IMR-90 (cell line): Measurements from ENCODE around the gene KIAA0408. TPM values are rescaled to one million over a fixed set of nuclear protein-coding genes. Genes with fewer than 3 reads are reported as not detected.

ENCODE experiments used
- ATAC-seq: fragments of 200-7000 bp; cut with Tn5 transposase; 2 replicates; pipeline ENCODE4 v1.9.1; 2020; ENCODE audit warnings: low read depth, mild to moderate bottlenecking, moderate library complexity
- BruUV-seq: library from RNA; stranded (reverse); fragments of 400-500 nt; replicated peaks from 2 replicates; lab custom pipeline; 2021; lab: Mats Ljungman, UMichigan
- CTCF ChIA-PET: fragments of 300-600 bp; formaldehyde crosslinking; extraction: SDS; loops from one replicate; lab custom pipeline; 2021; ENCODE audit warnings: antibody characterized with exemption; lab: Yijun Ruan, JAX
- POLR2A ChIA-PET: fragments of 300-600 bp; sonication (Branson Sonifier 250); formaldehyde crosslinking; loops from one replicate; lab custom pipeline; 2022; ENCODE audit warnings: antibody characterized with exemption; ENCODE audit not compliant: unreplicated experiment; lab: Charles Lee
- DNase-seq: peaks from one replicate; pipeline ENCODE4 v3.0.0; 2013
- H2AFZ ChIP-seq: replicated peaks from 2 replicates; pipeline ENCODE3; 2013; ENCODE audit warnings: low read length, mild to moderate bottlenecking; ENCODE audit not compliant: poor library complexity
- H2AK5ac ChIP-seq: 2 replicates; pipeline ENCODE4 v1.6.1; 2013; ENCODE audit warnings: low read depth, low read length, inconsistent platforms
- H2AK9ac ChIP-seq: replicated peaks from 2 replicates; pipeline ENCODE3; 2013; ENCODE audit warnings: mild to moderate bottlenecking, low read depth, low read length, moderate library complexity; ENCODE audit not compliant: poor library complexity
- H2BK120ac ChIP-seq: 2 replicates; pipeline ENCODE4 v1.6.1; 2013; ENCODE audit warnings: low read depth, low read length, inconsistent platforms
- H2BK15ac ChIP-seq: 3 replicates; pipeline ENCODE4 v1.6.1; 2013; ENCODE audit warnings: low read depth, low read length, inconsistent platforms
- H2BK20ac ChIP-seq: 2 replicates; pipeline ENCODE4 v1.6.1; 2013; ENCODE audit warnings: low read depth, mild to moderate bottlenecking, inconsistent platforms, low read length, moderate library complexity
- H2BK5ac ChIP-seq: 2 replicates; pipeline ENCODE4 v1.6.1; 2013; ENCODE audit warnings: mild to moderate bottlenecking, low read depth, low read length, inconsistent platforms; ENCODE audit not compliant: poor library complexity, severe bottlenecking
- H3K14ac ChIP-seq: replicated peaks from 2 replicates; pipeline ENCODE4 v1.6.1; 2013; ENCODE audit warnings: low read depth, low read length, inconsistent platforms
- H3K18ac ChIP-seq: 2 replicates; pipeline ENCODE4 v1.6.1; 2013; ENCODE audit warnings: low read depth, low read length, control low read depth
- H3K23ac ChIP-seq: 2 replicates; pipeline ENCODE4 v1.6.1; 2013; ENCODE audit warnings: low read depth, low read length, inconsistent platforms
- H3K27ac ChIP-seq: 2 replicates; pipeline ENCODE4 v1.5.1; 2013; ENCODE audit warnings: mild to moderate bottlenecking, control low read depth, low read length; ENCODE audit not compliant: insufficient read depth
- H3K27me3 ChIP-seq: 2 replicates; pipeline ENCODE4 v1.6.1; 2013; ENCODE audit warnings: low read length; ENCODE audit not compliant: control insufficient read depth, insufficient read depth
- H3K36me3 ChIP-seq: 2 replicates; pipeline ENCODE4 v1.6.1; 2013; ENCODE audit warnings: low read length, mixed read lengths; ENCODE audit not compliant: control insufficient read depth, insufficient read depth
- H3K4ac ChIP-seq: 2 replicates; pipeline ENCODE4 v1.6.1; 2013; ENCODE audit warnings: low read depth, low read length, inconsistent platforms
- H3K4me1 ChIP-seq: 2 replicates; pipeline ENCODE4 v1.6.1; 2013; ENCODE audit warnings: low read length, mixed read lengths; ENCODE audit not compliant: control insufficient read depth, insufficient read depth
- H3K4me2 ChIP-seq: 2 replicates; pipeline ENCODE4 v1.6.1; 2013; ENCODE audit warnings: low read depth, mild to moderate bottlenecking, control low read depth, low read length, moderate library complexity
- H3K4me3 ChIP-seq: 2 replicates; pipeline ENCODE4 v1.5.1; 2013; ENCODE audit warnings: low read depth, mild to moderate bottlenecking, control low read depth, low read length, moderate library complexity; ENCODE audit not compliant: insufficient read depth
- H3K56ac ChIP-seq: 2 replicates; pipeline ENCODE4 v1.6.1; 2013; ENCODE audit warnings: low read length, inconsistent platforms; ENCODE audit not compliant: insufficient read depth; ENCODE audit errors: extremely low read depth
- H3K79me1 ChIP-seq, 2 experiments: 2 replicates each; pipeline ENCODE4 v1.6.1; 2013; ENCODE audit warnings: low read length in 2 of 2, inconsistent platforms in 1 of 2, low read depth in 1 of 2
- H3K9ac ChIP-seq: 2 replicates; pipeline ENCODE4 v1.6.1; 2013; ENCODE audit warnings: low read depth, low read length, control low read depth
- H3K9me1 ChIP-seq: 2 replicates; pipeline ENCODE4 v1.6.1; 2013; ENCODE audit warnings: low read length, inconsistent platforms; ENCODE audit not compliant: insufficient read depth
- H3K9me3 ChIP-seq: 2 replicates; pipeline ENCODE4 v1.6.1; 2013; ENCODE audit warnings: low read length; ENCODE audit not compliant: control insufficient read depth, insufficient read depth
- H4K20me1 ChIP-seq: 2 replicates; pipeline ENCODE4 v1.6.1; 2013; ENCODE audit warnings: low read length, inconsistent platforms; ENCODE audit not compliant: insufficient read depth
- H4K5ac ChIP-seq: 2 replicates; pipeline ENCODE4 v1.6.1; 2013; ENCODE audit warnings: mild to moderate bottlenecking, low read depth, low read length, control low read depth
- H4K8ac ChIP-seq, 2 experiments: 2 replicates each; pipeline ENCODE4 v1.6.1; 2013; ENCODE audit warnings: low read depth in 2 of 2, low read length in 2 of 2, control low read depth in 1 of 2, inconsistent platforms in 1 of 2
- H4K91ac ChIP-seq: 2 replicates; pipeline ENCODE4 v1.6.1; 2013; ENCODE audit warnings: low read depth, low read length, inconsistent platforms; ENCODE audit not compliant: insufficient read depth
- ELK1 ChIP-seq: fragments of 150-350 bp; IDR thresholded peaks from 2 replicates; pipeline ENCODE4 v1.6.1; 2016; ENCODE audit warnings: low read depth, mild to moderate bottlenecking, low read length, moderate library complexity, borderline replicate concordance
- FOS ChIP-seq: fragments of 150-350 bp; IDR thresholded peaks from 2 replicates; pipeline ENCODE4 v1.6.1; 2016; ENCODE audit warnings: low read depth, low read length
- RAD21 ChIP-seq: IDR thresholded peaks from 2 replicates; pipeline ENCODE4 v1.6.1; 2012; ENCODE audit warnings: low read length, improper control_type of control experiment
- WGBS, 2 experiments: methylation state at CpG; one replicate each; pipeline versions ENCODE4 v1.1.5 to v1.1.7; 2013; ENCODE audit warnings: missing lambda C conversion rate in 2 of 2; ENCODE audit not compliant: insufficient read length in 1 of 2; ENCODE audit errors: extremely low coverage in 2 of 2; 5-methylcytosine and 5-hydroxymethylcytosine counted together
- dilution Hi-C: fragments of 300-500 bp; cut with HindIII; formaldehyde crosslinking; loops from one replicate; pipeline ENCODE4 v1.14.3; 2018; ENCODE audit warnings: low sequenced_read_pairs; ENCODE audit not compliant: unreplicated experiment
- in situ Hi-C: fragments of 300-500 bp; cut with MboI; formaldehyde crosslinking; loops from 3 replicates; pipeline ENCODE4 v1.14.3; 2019; ENCODE audit warnings: low sequenced_read_pairs, inconsistent platforms, mixed read lengths
- intact Hi-C: fragments of 100-400 bp; cut with micrococcal nuclease; formaldehyde crosslinking; loops from 2 replicates; pipeline ENCODE4 v1.10.0; 2022
- polyA plus RNA-seq, 3 experiments: library from polyadenylated mRNA; depleted of rRNA; stranded (reverse); fragments of >200 nt; gene quantifications; 2 replicates each; pipeline ENCODE4 v1.2.3, GENCODE V29; 2012; ENCODE audit warnings: low replicate concordance in 1 of 3
- total RNA-seq: library from RNA; depleted of rRNA; stranded (reverse); fragments of >200 nt; gene quantifications from 2 replicates; pipeline ENCODE4 v1.2.3, GENCODE V29; 2012

Gene KIAA0408
- total and polyA plus RNA-seq, 2 of the 4 experiments (the other 2 are of a cell fraction) = 0.90 to 2.9 TPM

- no peaks in the 10 kb centered on the region for H3K79me1 ChIP-seq
- H4K5ac ChIP-seq = no peak overlapping the region
- POLR2A ChIA-PET = no interaction called here
- H4K20me1 ChIP-seq = no peaks in the 10 kb centered on the region
- H3K9ac ChIP-seq = no peak overlapping the region
- no peaks in the 10 kb centered on the region for H3K9me1 ChIP-seq
- no peak overlapping the region for H2AK9ac ChIP-seq
- H4K91ac ChIP-seq = no peak overlapping the region
- no peak overlapping the region for H3K4me2 ChIP-seq
- H4K8ac ChIP-seq = no peak overlapping the region
- no peak overlapping the region for H3K14ac ChIP-seq
- DNase-seq (no peak), ATAC-seq (no peak)
- H3K4me3 ChIP-seq = no peak overlapping the region
- H2BK15ac ChIP-seq = no peak overlapping the region
- BruUV-seq = no TSS peak
- no peak overlapping the region for H3K18ac ChIP-seq
- H3K56ac ChIP-seq = no peak overlapping the region
- no peaks in the 10 kb centered on the region for H3K4me1 ChIP-seq
- no CpG with 5 or more reads among the region's 7 CpGs for WGBS, 2 experiments
- no peak overlapping the region for H2AK5ac ChIP-seq
- no peak overlapping the region for H2BK20ac ChIP-seq
- CTCF ChIA-PET = no interaction called here
- in situ Hi-C loops (no loop called here), intact Hi-C loops (no loop called here), dilution Hi-C loops (no loop called here)
- TF ChIP-seq ELK1 = no peak
- TF ChIP-seq FOS = no peak
- no peak for TF ChIP-seq RAD21
- H3K9me3 ChIP-seq = no peaks in the 10 kb centered on the region
- H3K27me3 ChIP-seq = no peaks in the 10 kb centered on the region
- H3K27ac ChIP-seq = no peak overlapping the region
- no peak overlapping the region for H2BK120ac ChIP-seq
- no peak overlapping the region for H2AFZ ChIP-seq
- H3K36me3 ChIP-seq = no peaks in the 10 kb centered on the region
- H3K4ac ChIP-seq = no peak overlapping the region
- H3K23ac ChIP-seq = no peak overlapping the region
- no peak overlapping the region for H2BK5ac ChIP-seq
These were observed 12.8 kb downstream of the KIAA0408 start for GRCh38 chr6:127446356-127446755.
